ENCODE data around the gene HS1BP3.

HS1BP3 gene

DNA sequence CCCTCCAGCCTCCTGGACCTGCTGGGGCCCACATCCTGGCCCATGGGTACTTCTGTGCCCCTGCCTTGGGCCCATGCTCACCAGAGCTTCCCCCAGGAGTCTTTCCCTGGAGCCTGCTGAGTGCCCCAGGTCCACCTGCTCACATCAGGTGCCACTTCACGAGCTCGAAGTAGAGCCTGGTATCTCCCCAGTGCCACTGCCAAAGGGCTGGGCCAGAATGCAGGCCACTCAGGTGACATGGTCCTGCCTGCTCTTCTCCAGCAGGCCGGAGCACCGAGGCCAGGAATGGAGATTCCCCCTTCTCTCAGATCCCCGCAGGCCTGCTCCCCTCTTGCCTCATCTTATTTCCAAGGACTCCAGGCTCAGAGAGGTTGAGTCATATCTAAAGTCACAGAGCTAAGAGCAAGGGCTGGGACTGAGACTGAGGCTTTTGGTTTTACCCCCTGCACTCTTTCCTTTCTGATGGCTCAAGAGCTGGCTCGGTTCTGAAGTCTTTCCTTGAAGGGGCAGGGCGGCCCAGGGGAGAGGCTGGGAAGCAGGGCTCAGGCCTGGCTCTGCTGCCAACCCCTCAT, 79.2 kb downstream of the HS1BP3 start:
- Mint-ChIP-seq H3K9me3 (no peaks in the 10 kb centered on the region), H3K36me3 (ENCODE audit: low read depth) (no peaks in the 10 kb centered on the region), H3K27ac (no peak overlapping the region), H3K4me3 (no peak overlapping the region), H3K4me1 (ENCODE audit: low read depth) (peaks cover 8% of the 10 kb centered on the region), H3K27me3 (no peaks in the 10 kb centered on the region)
- DNase-seq = no peak

DNA sequence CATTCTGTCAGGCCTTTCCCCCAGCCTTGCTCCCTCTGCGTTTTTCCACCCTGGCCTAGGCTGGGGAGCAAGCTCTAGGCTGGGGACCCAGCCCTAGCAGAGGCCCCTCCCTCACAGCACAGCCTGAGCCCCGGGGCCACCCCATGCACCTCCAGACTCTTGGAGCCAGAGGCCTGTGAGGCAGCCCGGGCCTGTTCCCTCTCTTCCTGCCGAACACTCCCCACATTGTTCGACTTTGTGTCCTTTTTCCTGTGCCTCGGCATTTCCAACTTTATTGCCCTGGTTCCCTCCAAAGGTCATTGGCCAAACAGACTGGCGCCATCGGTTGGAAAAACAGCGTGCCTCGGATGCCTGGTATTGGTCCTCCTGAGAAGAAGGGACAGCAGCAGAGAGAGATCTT, 79.7 kb downstream of the HS1BP3 start:
- H3K27ac Mint-ChIP-seq = no peak overlapping the region
- H3K9me3 Mint-ChIP-seq = no peaks in the 10 kb centered on the region
- no peak for DNase-seq
- no peaks in the 10 kb centered on the region for H3K36me3 Mint-ChIP-seq (ENCODE audit: low read depth)
- H3K4me1 Mint-ChIP-seq (ENCODE audit: low read depth) = peaks cover 3% of the 10 kb centered on the region
- H3K27me3 Mint-ChIP-seq = no peaks in the 10 kb centered on the region
- no peak overlapping the region for H3K4me3 Mint-ChIP-seq

DNA sequence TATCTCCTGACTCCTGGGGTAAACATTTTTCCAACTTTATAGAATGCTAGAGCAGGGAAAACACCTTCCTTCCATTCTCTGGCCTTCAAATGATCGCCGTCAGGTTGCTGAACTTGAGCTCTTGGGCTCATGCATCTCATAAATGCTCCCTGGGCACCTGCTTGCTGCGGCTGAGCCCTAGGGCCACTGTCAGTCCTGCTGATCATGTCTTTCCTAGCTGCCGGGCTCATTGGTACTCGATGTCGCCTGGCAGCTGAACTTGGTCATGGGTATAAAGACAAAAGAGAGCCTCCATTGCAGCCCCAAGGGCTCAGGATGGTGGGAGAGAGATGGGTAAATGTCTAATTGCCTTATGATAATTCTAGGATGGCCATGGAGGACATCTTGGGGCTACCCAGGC, 80.6 kb downstream of the HS1BP3 start:
- Mint-ChIP-seq H3K4me3 (no peak overlapping the region), H3K4me1 (ENCODE audit: low read depth) (no peaks in the 10 kb centered on the region), H3K27me3 (no peaks in the 10 kb centered on the region), H3K9me3 (no peaks in the 10 kb centered on the region), H3K36me3 (ENCODE audit: low read depth) (no peaks in the 10 kb centered on the region), H3K27ac (no peak overlapping the region)
- DNase-seq = no peak

DNA sequence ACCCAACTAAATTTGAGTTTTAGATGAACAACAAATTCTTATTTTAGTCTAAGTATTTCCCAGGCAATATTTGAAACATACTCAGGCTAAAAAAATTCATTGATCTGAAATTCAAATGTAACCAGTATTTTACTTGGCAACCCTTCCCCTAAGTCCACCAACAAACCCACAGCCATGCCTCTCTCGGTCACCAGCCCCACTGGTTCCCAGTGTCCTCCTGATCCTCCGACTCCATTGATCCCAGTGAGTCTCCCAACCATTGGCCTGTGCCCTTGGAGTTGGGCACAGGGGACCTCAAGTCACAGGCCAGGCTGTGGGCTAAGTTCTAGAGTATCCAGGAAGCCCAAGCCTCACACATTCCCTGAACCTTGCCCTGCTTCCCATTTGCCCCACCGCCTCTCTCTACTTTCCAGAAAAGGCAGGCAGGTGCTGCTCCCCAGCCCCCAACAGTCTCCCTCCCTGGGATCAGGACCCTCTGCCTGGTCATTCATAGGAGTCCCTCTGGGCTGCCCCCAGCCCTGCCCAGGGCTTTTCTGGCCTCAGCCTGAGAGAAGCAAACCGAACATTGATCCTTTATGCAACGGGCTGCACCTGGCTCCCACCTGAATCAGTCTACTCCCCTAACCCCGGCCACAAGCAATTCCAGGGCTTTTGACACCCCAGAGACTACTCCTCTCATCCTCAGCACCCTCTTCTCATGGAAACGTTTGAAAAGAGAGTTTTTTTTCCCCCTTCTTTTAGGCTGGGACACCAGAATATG, 81.3 kb downstream of the HS1BP3 start:
- no peak overlapping the region for H3K27ac Mint-ChIP-seq
- H3K4me3 Mint-ChIP-seq = no peak overlapping the region

DNA sequence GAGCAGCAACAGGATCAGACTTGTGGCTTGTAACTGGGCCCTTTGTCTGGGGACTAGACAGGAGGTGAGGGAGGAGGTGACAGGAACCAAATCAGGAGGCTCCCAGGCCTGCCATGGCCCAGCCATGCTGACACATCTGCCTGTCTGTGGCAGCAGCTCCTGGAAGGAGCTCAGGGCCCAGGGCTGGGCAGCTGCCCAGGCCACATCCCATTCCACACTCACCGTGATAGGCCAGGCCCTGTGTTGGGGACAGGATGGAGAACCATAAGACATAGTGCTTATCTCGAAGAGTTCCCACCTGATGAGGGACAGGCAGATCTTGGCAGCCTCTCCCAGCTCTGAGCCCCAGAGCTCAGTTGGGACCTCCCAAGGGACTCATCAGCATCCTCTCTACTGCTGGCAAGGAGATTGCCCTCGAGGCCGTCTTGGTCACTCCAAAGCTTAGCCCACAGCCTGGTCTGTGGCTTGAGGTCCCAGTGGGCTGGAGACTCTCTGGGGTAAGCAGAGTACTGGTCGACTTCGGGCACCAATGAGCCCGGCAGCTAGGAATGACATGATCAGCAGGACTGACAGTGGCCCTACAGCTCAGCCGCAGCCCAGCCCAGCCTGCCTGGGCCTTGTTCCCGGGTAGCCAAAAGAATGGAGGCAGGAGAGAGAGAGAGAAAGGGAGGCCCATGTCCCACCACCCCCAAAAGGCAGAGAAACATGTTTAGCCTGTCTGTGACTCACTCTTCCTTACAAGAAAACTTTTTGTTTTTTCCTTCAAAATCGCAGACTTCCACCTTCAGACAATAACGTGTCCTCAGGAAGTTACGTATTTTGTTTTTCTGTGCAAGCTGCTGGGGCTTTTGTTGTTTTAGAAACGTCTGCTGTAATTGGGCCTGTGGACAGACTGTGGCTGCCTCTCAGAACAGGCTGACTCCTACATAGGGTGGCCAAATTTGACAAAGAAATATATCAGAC, 82.1 kb downstream of the HS1BP3 start:
- DNase-seq = no peak
- Mint-ChIP-seq H3K4me3 (no peak overlapping the region), H3K27ac (no peak overlapping the region), H3K27me3 (no peaks in the 10 kb centered on the region), H3K36me3 (ENCODE audit: low read depth) (no peaks in the 10 kb centered on the region), H3K4me1 (ENCODE audit: low read depth) (no peaks in the 10 kb centered on the region), H3K9me3 (no peaks in the 10 kb centered on the region)

More for the DNA sequence above, 81.3 kb downstream of the HS1BP3 start:
- Mint-ChIP-seq H3K9me3 (no peaks in the 10 kb centered on the region), H3K4me1 (ENCODE audit: low read depth) (no peaks in the 10 kb centered on the region), H3K36me3 (ENCODE audit: low read depth) (no peaks in the 10 kb centered on the region), H3K27me3 (no peaks in the 10 kb centered on the region)
- no peak for DNase-seq

DNA sequence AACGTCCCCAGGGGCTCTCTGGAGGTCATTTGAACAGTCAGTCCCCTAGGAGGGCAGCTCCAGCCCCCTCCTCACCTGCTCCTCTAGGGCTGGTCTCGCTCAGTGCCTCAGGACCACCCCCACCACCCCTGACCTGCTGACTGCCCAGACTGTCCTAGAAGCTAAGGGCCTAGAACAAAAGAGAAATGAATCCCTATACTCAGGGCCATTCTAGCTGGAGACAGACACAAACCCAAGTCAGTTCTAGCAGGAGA, 83.0 kb downstream of the HS1BP3 start:
- Mint-ChIP-seq H3K27ac (no peak overlapping the region), H3K4me1 (ENCODE audit: low read depth) (no peaks in the 10 kb centered on the region), H3K9me3 (no peaks in the 10 kb centered on the region), H3K4me3 (no peak overlapping the region), H3K36me3 (ENCODE audit: low read depth) (no peaks in the 10 kb centered on the region), H3K27me3 (no peaks in the 10 kb centered on the region)
- DNase-seq = no peak
